HEK293T (cell line): ENCODE measurements around the gene EPS8L1.

Experiments
- BHLHE40 ChIP-seq: fragments of 450-650 bp; IDR thresholded peaks from 2 replicates; pipeline ENCODE4 v1.6.1; 2016; ENCODE audit warnings: mild to moderate bottlenecking, moderate library complexity, borderline replicate concordance
- ELF4 ChIP-seq: fragments of 450-650 bp; IDR thresholded peaks from 2 replicates; pipeline ENCODE4 v1.6.1; 2017; ENCODE audit warnings: antibody characterized with exemption
- FOXM1 ChIP-seq: fragments of 450-650 bp; IDR thresholded peaks from 2 replicates; pipeline ENCODE4 v1.6.1; 2017; ENCODE audit warnings: mild to moderate bottlenecking, borderline replicate concordance
- PKNOX1 ChIP-seq: fragments of 450-650 bp; IDR thresholded peaks from 2 replicates; pipeline ENCODE4 v1.6.1; 2016
- SP1 ChIP-seq: fragments of 450-650 bp; IDR thresholded peaks from 2 replicates; pipeline ENCODE4 v1.6.1; 2017

DNA sequence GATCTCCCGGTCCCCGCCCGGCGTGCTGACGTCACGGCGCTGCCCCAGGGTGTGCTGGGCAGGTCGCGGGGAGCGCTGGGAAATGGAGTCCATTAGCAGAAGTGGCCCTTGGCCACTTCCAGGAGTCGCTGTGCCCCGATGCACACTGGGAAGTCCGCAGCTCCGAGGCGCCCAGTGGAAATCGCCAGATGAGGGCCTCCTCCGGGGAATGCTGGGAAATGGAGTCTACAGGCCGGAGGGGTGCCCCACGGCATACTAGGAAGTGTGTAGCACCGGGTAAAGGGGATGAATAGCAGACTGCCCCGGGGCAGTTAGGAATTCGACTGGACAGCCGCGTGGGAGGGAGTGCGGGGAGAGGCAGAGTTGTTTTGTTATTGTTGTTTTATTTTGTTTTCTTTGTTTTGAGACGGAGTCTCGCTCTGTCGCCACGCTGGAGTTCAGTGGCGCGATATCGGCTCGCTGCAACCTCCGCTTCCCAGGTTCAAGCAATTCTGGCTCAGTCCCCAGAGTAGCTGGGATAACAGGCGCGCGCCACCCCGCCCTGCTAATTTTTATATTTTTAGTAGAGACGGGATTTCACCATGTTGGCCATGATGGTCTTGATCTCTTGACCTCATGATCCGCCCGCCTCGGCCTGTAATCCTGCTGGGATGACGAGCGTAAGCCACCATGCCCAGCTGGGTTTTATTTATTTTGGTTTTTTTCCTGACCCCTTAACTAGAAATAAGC lies 42.2 kb downstream of the EPS8L1 start:
- TF ChIP-seq FOXM1 (no peak), SP1 (no peak), BHLHE40 (no peak), ELF4 (peak; percentile 58), PKNOX1 (no peak)
